Right forelimb (tissue), 1 donor: ENCODE measurements around the gene MYH7.

Source experiments
- DNase-seq: peaks from one replicate; pipeline ENCODE4 v3.0.0-alpha.2; 2018

MYH7 gene

GRCh38 chr14:23385642-23386265, 49.7 kb downstream of the MYH7 start:
- DNase-seq = no peak

GRCh38 chr14:23385244-23385641, 50.2 kb downstream of the MYH7 start:
- DNase-seq = no peak

- DNase-seq = no peak
Measured at GRCh38 chr14:23384364-23385080, 50.9 kb downstream of the MYH7 start.

GRCh38 chr14:23382731-23383440, 52.6 kb downstream of the MYH7 start:
- no peak for DNase-seq

GRCh38 chr14:23382276-23382675, 53.2 kb downstream of the MYH7 start:
- DNase-seq = no peak

GRCh38 chr14:23381871-23382270, 53.6 kb downstream of the MYH7 start:
- DNase-seq = no peak

GRCh38 chr14:23380976-23381375, 54.5 kb downstream of the MYH7 start:
- no peak for DNase-seq

GRCh38 chr14:23380197-23380914, 55.1 kb downstream of the MYH7 start:
- DNase-seq = no peak

GRCh38 chr14:23379366-23380196, 55.9 kb downstream of the MYH7 start:
- peak; percentile 64 for DNase-seq

GRCh38 chr14:23378612-23379220, 56.7 kb downstream of the MYH7 start:
- no peak for DNase-seq

- no peak for DNase-seq
Measured at GRCh38 chr14:23377573-23378563, 57.6 kb downstream of the MYH7 start.

GRCh38 chr14:23377198-23377550, 58.3 kb downstream of the MYH7 start:
- no peak for DNase-seq

GRCh38 chr14:23376482-23377197, 58.8 kb downstream of the MYH7 start, which contains the start of gene CMTM5:
CMTM5 (plus strand) TSS chr14:23377046; CDS start chr14:23377252, 206 bp downstream.
- peak; percentile 67 for DNase-seq

- no peak for DNase-seq
Measured at GRCh38 chr14:23375527-23376251, 59.8 kb downstream of the MYH7 start.

GRCh38 chr14:23373041-23373440, 62.4 kb downstream of the MYH7 start:
- DNase-seq = no peak

- no peak for DNase-seq
Measured at GRCh38 chr14:23372509-23372908, 63.0 kb downstream of the MYH7 start, which contains the start of gene IL25. IL25 (plus strand) TSS chr14:23372809.

GRCh38 chr14:23371865-23372264, 63.6 kb downstream of the MYH7 start:
- no peak for DNase-seq

GRCh38 chr14:23370221-23370620, 65.2 kb downstream of the MYH7 start:
- no peak for DNase-seq

GRCh38 chr14:23366426-23366921, 69.0 kb downstream of the MYH7 start:
- peak; percentile 90 for DNase-seq
